ENCODE results near the gene CEP72.

- TF ChIP-seq CTCF (IDR thresholded peaks at IDR 0.05) (no peak), POLR2A (IDR thresholded peaks at IDR 0.05) (no peak)
Observed at GRCh38 chr5:639584-640213, 27.6 kb downstream of the CEP72 start.
